Endothelial cell of umbilical vein (primary cell): ENCODE results near the gene RAB40B. TPM values are rescaled to one million over a fixed set of nuclear protein-coding genes. Genes with fewer than 3 reads are reported as not detected.

Experiments used
- BruUV-seq: library from RNA; stranded (reverse); fragments of 400-500 nt; replicated peaks from 2 replicates; lab custom pipeline; 2021; lab: Mats Ljungman, UMichigan
- CTCF ChIA-PET: fragments of 300-600, 350-600 bp; sonication (Branson Sonifier 250); formaldehyde crosslinking; loops from one replicate; lab custom pipeline; 2021; ENCODE audit warnings: antibody characterized with exemption, inconsistent platforms; lab: Charles Lee
- POLR2A ChIA-PET: fragments of 300-600, 350-600 bp; sonication (Branson Sonifier 250); formaldehyde crosslinking; loops from one replicate; lab custom pipeline; 2021; ENCODE audit warnings: antibody characterized with exemption, inconsistent platforms; lab: Charles Lee
- DNase-seq: peaks from one replicate; pipeline ENCODE4 v3.0.0-alpha.2; 2011; ENCODE audit warnings: low read depth, low spot score
- FAIRE-seq: peaks from 2 replicates; lab custom pipeline; 2011; peaks lifted over from hg19 to GRCh38; lab: Jason Lieb, UNC
- H2AFZ ChIP-seq: 2 replicates; pipeline ENCODE4 v1.6.0; 2012; ENCODE audit warnings: low read depth, low read length, control low read depth, inconsistent platforms
- H3K27ac ChIP-seq: 2 replicates; pipeline ENCODE4 v1.5.1; 2011; ENCODE audit warnings: low read depth, mild to moderate bottlenecking, control low read depth, low read length, moderate library complexity; ENCODE audit not compliant: insufficient read depth
- H3K27me3 ChIP-seq, 2 experiments: 2 replicates each; pipeline versions ENCODE4 v1.6.0 to v1.6.1; 2011; ENCODE audit warnings: low read length in 2 of 2, mixed read lengths in 1 of 2; ENCODE audit not compliant: control insufficient read depth in 2 of 2, insufficient read depth in 2 of 2
- H3K36me3 ChIP-seq, 2 experiments: 2 replicates in 1 of 2; 3 replicates in 1 of 2; pipeline ENCODE4 v1.5.1; 2011; ENCODE audit warnings: low read length in 2 of 2, mild to moderate bottlenecking in 1 of 2, moderate library complexity in 1 of 2; ENCODE audit not compliant: control insufficient read depth in 2 of 2, insufficient read depth in 2 of 2; ENCODE audit errors: extremely low read depth in 1 of 2
- H3K4me1 ChIP-seq: 3 replicates; pipeline ENCODE4 v1.5.1; 2011; ENCODE audit warnings: mild to moderate bottlenecking, low read length; ENCODE audit not compliant: control insufficient read depth, insufficient read depth; ENCODE audit errors: extremely low read depth
- H3K4me2 ChIP-seq: 2 replicates; pipeline ENCODE4 v1.6.1; 2011; ENCODE audit warnings: low read length, control low read depth, mixed read lengths; ENCODE audit not compliant: insufficient read depth
- H3K4me3 ChIP-seq, 3 experiments: fragments of 200-600 bp in 1 of 3; sonication (generic), shearing (Covaris generic) in 1 of 3; replicated peaks in 1 of 3; 2 replicates each; pipeline ENCODE4 v1.5.1; 2011 to 2016; ENCODE audit warnings: control low read depth in 3 of 3, low read length in 3 of 3, mild to moderate bottlenecking in 2 of 3, inconsistent platforms in 1 of 3, low read depth in 1 of 3, moderate library complexity in 1 of 3; ENCODE audit not compliant: insufficient read depth in 1 of 3
- H3K79me2 ChIP-seq: 2 replicates; pipeline ENCODE4 v1.6.0; 2012; ENCODE audit warnings: low read length, inconsistent platforms; ENCODE audit not compliant: control insufficient read depth, insufficient read depth
- H3K9ac ChIP-seq: replicated peaks from 2 replicates; pipeline ENCODE3; 2011; ENCODE audit warnings: low read length, control low read depth; ENCODE audit not compliant: insufficient read depth; ENCODE audit errors: extremely low read depth
- H3K9me1 ChIP-seq: replicated peaks from 3 replicates; pipeline ENCODE4 v1.6.0; 2011; ENCODE audit warnings: mild to moderate bottlenecking, low read length; ENCODE audit not compliant: control insufficient read depth, insufficient read depth; ENCODE audit errors: extremely low read depth
- H3K9me3 ChIP-seq: replicated peaks from 2 replicates; pipeline ENCODE4 v1.5.1; 2012; ENCODE audit warnings: low read length, inconsistent platforms; ENCODE audit not compliant: control insufficient read depth, insufficient read depth
- H4K20me1 ChIP-seq: replicated peaks from 2 replicates; pipeline ENCODE3; 2011; ENCODE audit warnings: mild to moderate bottlenecking, low read length; ENCODE audit not compliant: control insufficient read depth, insufficient read depth; ENCODE audit errors: extremely low read depth
- CTCF ChIP-seq, 2 donors: IDR thresholded peaks; 1 replicate in 1 of 2; 2 replicates in 1 of 2; pipeline ENCODE4 v1.5.1; 2011; ENCODE audit warnings: low read length in 2 of 2, mild to moderate bottlenecking in 2 of 2, moderate library complexity in 2 of 2, control low read depth in 1 of 2, inconsistent platforms in 1 of 2, low read depth in 1 of 2; ENCODE audit not compliant: insufficient read depth in 1 of 2; ENCODE audit errors: extremely low read depth in 1 of 2
- EZH2 ChIP-seq: IDR thresholded peaks from 2 replicates; pipeline ENCODE4 v1.6.1; 2012; ENCODE audit warnings: borderline replicate concordance, low read depth, mild to moderate bottlenecking, moderate library complexity, low read length, inconsistent platforms; ENCODE audit not compliant: severe bottlenecking
- FOS ChIP-seq: IDR thresholded peaks from 2 replicates; pipeline ENCODE4 v1.6.1; 2011; ENCODE audit warnings: mild to moderate bottlenecking, low read length, moderate library complexity, borderline replicate concordance; ENCODE audit not compliant: insufficient read depth
- GATA2 ChIP-seq: IDR thresholded peaks from 2 replicates; pipeline ENCODE4 v1.7.0; 2011; ENCODE audit warnings: low read depth, mild to moderate bottlenecking, moderate library complexity, mixed read lengths, low read length; ENCODE audit not compliant: insufficient read length, insufficient read depth
- JUN ChIP-seq: IDR thresholded peaks from 2 replicates; pipeline ENCODE4 v1.6.1; 2011; ENCODE audit warnings: borderline replicate concordance, low read depth; ENCODE audit not compliant: insufficient read length, insufficient read depth
- MAX ChIP-seq: IDR thresholded peaks from 2 replicates; pipeline ENCODE4 v1.6.1; 2011; ENCODE audit not compliant: insufficient read depth, insufficient read length
- MYC ChIP-seq: IDR thresholded peaks from one replicate; pipeline ENCODE4 v1.6.1; 2011; ENCODE audit warnings: mild to moderate bottlenecking, low read depth, low read length
- POLR2A ChIP-seq: IDR thresholded peaks from 2 replicates; pipeline ENCODE4 v1.6.1; 2012; ENCODE audit warnings: low read depth, mild to moderate bottlenecking, control low read depth, low read length
- POLR2AphosphoS5 ChIP-seq: IDR thresholded peaks from 2 replicates; pipeline ENCODE4 v1.6.1; 2012; ENCODE audit warnings: low read depth, mild to moderate bottlenecking, control low read depth, low read length, moderate library complexity; ENCODE audit not compliant: insufficient read depth
- dilution Hi-C: fragments of 300-500 bp; cut with MboI; formaldehyde crosslinking; loops from one replicate; pipeline ENCODE4 v1.15.0; 2019; ENCODE audit warnings: low sequenced_read_pairs; ENCODE audit not compliant: extremely low pct_ligation_motif_present
- intact Hi-C: fragments of 100-400 bp; cut with micrococcal nuclease; formaldehyde crosslinking; loops from one replicate; pipeline ENCODE4 v1.10.0; 2022
- polyA plus RNA-seq, 4 experiments: library from polyadenylated mRNA; depleted of rRNA in 3 of 4; stranded (reverse) in 3 of 4; unstranded in 1 of 4; fragments of >200 nt; gene quantifications; 2 replicates each; pipeline versions ENCODE4 v1.2.1 to v1.2.3, GENCODE V29; 2011 to 2012; ENCODE audit warnings: missing spikeins in 1 of 4
- total RNA-seq: library from RNA; stranded (reverse); gene quantifications from 2 replicates; pipeline ENCODE4 v1.2.3, GENCODE V29; 2021

Gene RAB40B
- total and polyA plus RNA-seq, 2 donors (not counting 3 experiments of a cell fraction or from before 2014, with no cell fraction given), result 5.5 to 9.3 TPM

DNA sequence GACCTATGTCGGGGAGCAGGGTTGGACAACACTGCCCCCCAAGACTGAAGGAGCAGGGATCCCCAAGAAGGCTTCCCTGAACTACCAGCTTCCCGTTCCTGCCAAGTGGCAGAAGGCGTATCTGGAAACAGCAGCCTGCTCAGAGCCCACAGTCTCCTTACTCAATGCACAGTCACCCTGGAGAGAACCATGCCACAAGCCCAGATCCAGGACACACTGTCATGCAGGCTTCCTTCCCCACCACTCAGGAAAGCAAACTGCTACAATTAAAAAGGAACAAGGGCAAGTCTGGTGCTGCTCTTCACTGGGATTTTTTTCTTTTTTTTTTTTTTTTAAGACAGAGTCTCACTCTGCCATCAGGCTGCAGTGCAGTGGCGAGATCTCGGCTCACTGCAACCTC lies 58.5 kb downstream of the RAB40B start:
- Histone ChIP-seq H3K9me3 (no peaks in the 10 kb centered on the region), H2AFZ (no peak overlapping the region), H3K4me2 (no peak overlapping the region), H3K9me1 (no peaks in the 10 kb centered on the region), H3K4me1 (no peaks in the 10 kb centered on the region), H4K20me1 (peaks cover 3% of the 10 kb centered on the region), H3K27me3 (no peaks in the 10 kb centered on the region), H3K79me2 (peaks cover 73% of the 10 kb centered on the region), H3K4me3 (no peak overlapping the region), H3K27ac (no peak overlapping the region), H3K36me3 (peaks cover 8 to 34% of the 10 kb centered on the region in 2 experiments), H3K9ac (no peak overlapping the region)
- no TSS peak for BruUV-seq
- DNase-seq (no peak), FAIRE-seq (no peak)
- dilution Hi-C loops, result no loop called here
- CTCF ChIA-PET, result interaction anchor here (0.6 kb wide), 1 partner anchor 8 kb away, joined by 3 read pairs; no protein-coding TSS in a partner anchor
- intact Hi-C loops, result no loop called here
- POLR2A ChIA-PET, result no interaction called here
- TF ChIP-seq POLR2A (no peak), EZH2 (no peak), GATA2 (no peak), MAX (no peak), POLR2AphosphoS5 (no peak), FOS (no peak), MYC (no peak), JUN (no peak), CTCF (IDR thresholded peaks at IDR 0.05; ENCODE audit: extremely low read depth in 1 of 2, insufficient read depth in 1 of 2, low read depth in 1 of 2, low read length in 2 of 2) (no peak)
